HEK293 (cell line): ENCODE measurements around the gene MEMO1.

Experiments used
- OSR2 ChIP-seq: fragments of 450-650 bp; formaldehyde crosslinking; IDR thresholded peaks from 2 replicates; pipeline ENCODE4 v1.5.1; 2016; ENCODE audit warnings: missing biosample characterization, missing genetic modification characterization
- PRDM4 ChIP-seq: fragments of 450-650 bp; formaldehyde crosslinking; IDR thresholded peaks from 2 replicates; pipeline ENCODE4 v1.5.1; 2017; ENCODE audit warnings: missing biosample characterization, missing genetic modification characterization
- TRIM28 ChIP-seq: IDR thresholded peaks from 2 replicates; pipeline ENCODE4 v1.6.1; 2011; ENCODE audit warnings: low read length, control low read depth, borderline replicate concordance
- YY2 ChIP-seq: fragments of 450-650 bp; formaldehyde crosslinking; IDR thresholded peaks from 2 replicates; pipeline ENCODE4 v1.5.1; 2016; ENCODE audit warnings: missing biosample characterization, missing genetic modification characterization
- ZBTB11 ChIP-seq: fragments of 450-650 bp; formaldehyde crosslinking; conservative IDR thresholded peaks from 2 replicates; pipeline ENCODE4 v1.5.1; 2016; ENCODE audit warnings: low read depth, missing biosample characterization, missing genetic modification characterization
- ZIC2 ChIP-seq: fragments of 450-650 bp; formaldehyde crosslinking; IDR thresholded peaks from 2 replicates; pipeline ENCODE4 v1.5.1; 2016; ENCODE audit warnings: missing biosample characterization, missing genetic modification characterization
- ZNF132 ChIP-seq: fragments of 450-650 bp; formaldehyde crosslinking; IDR thresholded peaks from 2 replicates; pipeline ENCODE4 v1.5.1; 2017; ENCODE audit warnings: missing biosample characterization, missing genetic modification characterization, borderline replicate concordance
- ZNF221 ChIP-seq: fragments of 450-650 bp; formaldehyde crosslinking; IDR thresholded peaks from 2 replicates; pipeline ENCODE4 v1.5.1; 2017; ENCODE audit warnings: missing biosample characterization, missing genetic modification characterization, borderline replicate concordance
- ZNF23 ChIP-seq: fragments of 450-650 bp; formaldehyde crosslinking; IDR thresholded peaks from 2 replicates; pipeline ENCODE4 v1.5.1; 2016; ENCODE audit warnings: missing biosample characterization, missing genetic modification characterization, borderline replicate concordance
- ZNF341 ChIP-seq: fragments of 450-650 bp; formaldehyde crosslinking; IDR thresholded peaks from 2 replicates; pipeline ENCODE4; 2016; ENCODE audit warnings: low read depth, missing biosample characterization, missing genetic modification characterization
- ZNF394 ChIP-seq: fragments of 450-650 bp; formaldehyde crosslinking; IDR thresholded peaks from 2 replicates; pipeline ENCODE4 v1.5.1; 2016; ENCODE audit warnings: missing biosample characterization, missing genetic modification characterization, mild to moderate bottlenecking, moderate library complexity, borderline replicate concordance
- ZNF398 ChIP-seq: fragments of 450-650 bp; formaldehyde crosslinking; IDR thresholded peaks from 2 replicates; pipeline ENCODE4 v1.5.1; 2017; ENCODE audit warnings: missing biosample characterization, missing genetic modification characterization
- ZNF423 ChIP-seq: fragments of 450-650 bp; formaldehyde crosslinking; IDR thresholded peaks from 2 replicates; pipeline ENCODE4 v1.5.1; 2016; ENCODE audit warnings: missing biosample characterization, missing genetic modification characterization
- ZNF433 ChIP-seq: fragments of 450-650 bp; formaldehyde crosslinking; IDR thresholded peaks from 2 replicates; pipeline ENCODE4 v1.5.1; 2016; ENCODE audit warnings: missing biosample characterization, missing genetic modification characterization, low read depth
- ZNF560 ChIP-seq: fragments of 450-650 bp; formaldehyde crosslinking; IDR thresholded peaks from 2 replicates; pipeline ENCODE4 v1.5.1; 2017; ENCODE audit warnings: missing biosample characterization, missing genetic modification characterization, borderline replicate concordance
- ZNF585B ChIP-seq: fragments of 450-650 bp; formaldehyde crosslinking; IDR thresholded peaks from 2 replicates; pipeline ENCODE4 v1.5.1; 2016; ENCODE audit warnings: missing biosample characterization, missing genetic modification characterization
- ZNF692 ChIP-seq: fragments of 450-650 bp; formaldehyde crosslinking; IDR thresholded peaks from 2 replicates; pipeline ENCODE4 v1.5.1; 2016; ENCODE audit warnings: missing biosample characterization, missing genetic modification characterization
- ZNF76 ChIP-seq: fragments of 450-650 bp; formaldehyde crosslinking; IDR thresholded peaks from 2 replicates; pipeline ENCODE4; 2016; ENCODE audit warnings: low read depth, missing biosample characterization, missing genetic modification characterization, borderline replicate concordance
- ZNF777 ChIP-seq: fragments of 450-650 bp; formaldehyde crosslinking; IDR thresholded peaks from 2 replicates; pipeline ENCODE4 v1.5.1; 2017; ENCODE audit warnings: missing biosample characterization, missing genetic modification characterization, borderline replicate concordance
- TF ChIP-seq, protein P1 (sequence below): fragments of 450-650 bp; formaldehyde crosslinking; IDR thresholded peaks from 2 replicates; pipeline ENCODE4 v1.5.1; 2016; ENCODE audit warnings: missing biosample characterization, missing genetic modification characterization

Gene MEMO1

GRCh38 chr2:32010670-32011484 is at the start of gene MEMO1 (continued):
- TF ChIP-seq, protein P1, sequence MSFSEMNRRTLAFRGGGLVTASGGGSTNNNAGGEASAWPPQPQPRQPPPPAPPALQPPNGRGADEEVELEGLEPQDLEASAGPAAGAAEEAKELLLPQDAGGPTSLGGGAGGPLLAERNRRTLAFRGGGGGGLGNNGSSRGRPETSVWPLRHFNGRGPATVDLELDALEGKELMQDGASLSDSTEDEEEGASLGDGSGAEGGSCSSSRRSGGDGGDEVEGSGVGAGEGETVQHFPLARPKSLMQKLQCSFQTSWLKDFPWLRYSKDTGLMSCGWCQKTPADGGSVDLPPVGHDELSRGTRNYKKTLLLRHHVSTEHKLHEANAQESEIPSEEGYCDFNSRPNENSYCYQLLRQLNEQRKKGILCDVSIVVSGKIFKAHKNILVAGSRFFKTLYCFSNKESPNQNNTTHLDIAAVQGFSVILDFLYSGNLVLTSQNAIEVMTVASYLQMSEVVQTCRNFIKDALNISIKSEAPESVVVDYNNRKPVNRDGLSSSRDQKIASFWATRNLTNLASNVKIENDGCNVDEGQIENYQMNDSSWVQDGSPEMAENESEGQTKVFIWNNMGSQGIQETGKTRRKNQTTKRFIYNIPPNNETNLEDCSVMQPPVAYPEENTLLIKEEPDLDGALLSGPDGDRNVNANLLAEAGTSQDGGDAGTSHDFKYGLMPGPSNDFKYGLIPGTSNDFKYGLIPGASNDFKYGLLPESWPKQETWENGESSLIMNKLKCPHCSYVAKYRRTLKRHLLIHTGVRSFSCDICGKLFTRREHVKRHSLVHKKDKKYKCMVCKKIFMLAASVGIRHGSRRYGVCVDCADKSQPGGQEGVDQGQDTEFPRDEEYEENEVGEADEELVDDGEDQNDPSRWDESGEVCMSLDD (tag by site-specific recombination), result peak; percentile 80
- no peak for TF ChIP-seq ZNF132 (tag by site-specific recombination)
- peak; percentile 59; the same call in 1 of the 2 replicates for TF ChIP-seq PRDM4 (tag by site-specific recombination)
- peak; percentile 89 for TF ChIP-seq ZNF341 (tag by site-specific recombination)
- peak; percentile 80 for TF ChIP-seq ZNF394 (tag by site-specific recombination)
- peak; percentile 24; the same call in 1 of the 2 replicates for TF ChIP-seq ZNF585B (tag by site-specific recombination)
- TF ChIP-seq ZNF23, result no peak
- TF ChIP-seq ZNF560 (tag by site-specific recombination), result no peak
- no peak for TF ChIP-seq ZNF433 (tag by site-specific recombination)
- no peak for TF ChIP-seq YY2 (tag by site-specific recombination)
- 0 out of 2 replicates have a peak, but pooled peaks have one; percentile 36 for TF ChIP-seq ZNF777
- TF ChIP-seq ZBTB11, result peak; percentile 44
- peak; percentile 77 for TF ChIP-seq ZIC2
- no peak; the same call in 1 of the 2 replicates for TF ChIP-seq OSR2
- TF ChIP-seq ZNF423 (tag by site-specific recombination), result 0 out of 2 replicates have a peak, but pooled peaks have one; percentile 34
- TF ChIP-seq ZNF398, result no peak; the same call in 1 of the 2 replicates
- TF ChIP-seq ZNF76 (tag by site-specific recombination), result peak; percentile 76
- TF ChIP-seq TRIM28, result peak; percentile 44; the same call in 1 of the 2 replicates
- no peak for TF ChIP-seq ZNF221 (tag by site-specific recombination)
- peak; percentile 83 for TF ChIP-seq ZNF692 (tag by site-specific recombination)
